HL-60 (cell line): ENCODE results near the gene CYP24A1.

Experiments
- DNase-seq, 2 experiments: peaks; one replicate each; pipeline ENCODE4 v3.0.0-alpha.2; 2010 to 2020; ENCODE audit warnings: low read depth in 1 of 2, low spot score in 1 of 2
- H3K27ac ChIP-seq: fragments of 250-450 bp; sonication (Bioruptor Pico); replicated peaks from 2 replicates; pipeline ENCODE4 v1.5.1; 2020; ENCODE audit warnings: mild to moderate bottlenecking, moderate library complexity
- H3K27me3 ChIP-seq: fragments of 250-450 bp; sonication (Bioruptor Pico); 2 replicates; pipeline ENCODE4 v1.5.1; 2021; ENCODE audit warnings: mild to moderate bottlenecking, moderate library complexity; ENCODE audit not compliant: insufficient read depth, poor library complexity, severe bottlenecking
- H3K4me3 ChIP-seq: replicated peaks from 2 replicates; pipeline ENCODE4 v1.5.1; 2011; ENCODE audit warnings: mild to moderate bottlenecking, control low read depth, low read length; ENCODE audit not compliant: insufficient read depth
- GABPA ChIP-seq: IDR thresholded peaks from 2 replicates; pipeline ENCODE4 v1.6.1; 2012; ENCODE audit warnings: low read depth
- POLR2AphosphoS5 ChIP-seq: IDR thresholded peaks from 2 replicates; pipeline ENCODE4 v1.6.1; 2012; ENCODE audit warnings: low read depth
- SPI1 ChIP-seq: IDR thresholded peaks from 2 replicates; pipeline ENCODE4 v1.6.1; 2012; ENCODE audit warnings: low read depth, mild to moderate bottlenecking, borderline replicate concordance
- TF ChIP-seq, protein P1 (sequence below): IDR thresholded peaks from one replicate; pipeline ENCODE4 v1.5.1; 2011; ENCODE audit warnings: low read length, control low read depth, inconsistent platforms; ENCODE audit not compliant: insufficient read depth
- TF ChIP-seq, protein P2 (sequence below): IDR thresholded peaks from 2 replicates; pipeline ENCODE4 v1.6.1; 2012; ENCODE audit warnings: low read depth; ENCODE audit not compliant: insufficient replicate concordance

CYP24A1 gene

DNA sequence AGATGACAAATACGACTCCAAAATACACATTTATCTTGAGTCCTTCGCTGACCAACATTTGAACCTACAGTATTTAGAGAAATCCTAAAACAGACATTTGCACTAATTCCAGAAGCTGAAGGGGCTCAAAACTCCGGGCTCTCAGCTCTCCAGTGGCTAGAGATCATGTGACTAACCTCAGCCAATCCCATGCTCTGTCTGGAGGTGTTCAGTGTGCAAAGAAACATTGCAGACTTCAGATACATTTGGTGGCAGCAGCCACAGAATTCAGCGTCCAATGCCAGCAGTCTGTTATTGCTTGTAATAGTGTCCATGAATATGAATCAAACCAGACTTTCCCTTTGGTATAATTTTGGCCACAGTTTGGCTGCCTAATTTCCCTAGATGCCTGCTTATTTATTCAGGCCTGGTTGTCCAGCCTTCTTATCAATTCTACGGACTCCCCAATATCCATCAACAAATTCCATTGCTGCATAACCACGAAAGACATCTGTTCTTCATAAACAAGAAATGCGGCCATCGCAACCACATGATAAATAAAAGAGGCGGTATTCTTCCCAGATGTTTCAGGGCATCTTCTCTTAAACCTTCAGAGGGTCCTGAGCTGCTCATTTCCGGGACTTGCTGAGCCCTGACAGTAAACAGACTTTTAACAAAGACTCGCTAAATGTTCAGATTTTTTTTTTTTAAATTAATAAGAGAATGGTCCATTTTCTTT lies 14.5 kb upstream of the CYP24A1 start:
- no peak for DNase-seq
- Histone ChIP-seq H3K4me3 (no peak overlapping the region), H3K27ac (no peak overlapping the region), H3K27me3 (peaks cover 4% of the 10 kb centered on the region)
- TF ChIP-seq, protein P1, sequence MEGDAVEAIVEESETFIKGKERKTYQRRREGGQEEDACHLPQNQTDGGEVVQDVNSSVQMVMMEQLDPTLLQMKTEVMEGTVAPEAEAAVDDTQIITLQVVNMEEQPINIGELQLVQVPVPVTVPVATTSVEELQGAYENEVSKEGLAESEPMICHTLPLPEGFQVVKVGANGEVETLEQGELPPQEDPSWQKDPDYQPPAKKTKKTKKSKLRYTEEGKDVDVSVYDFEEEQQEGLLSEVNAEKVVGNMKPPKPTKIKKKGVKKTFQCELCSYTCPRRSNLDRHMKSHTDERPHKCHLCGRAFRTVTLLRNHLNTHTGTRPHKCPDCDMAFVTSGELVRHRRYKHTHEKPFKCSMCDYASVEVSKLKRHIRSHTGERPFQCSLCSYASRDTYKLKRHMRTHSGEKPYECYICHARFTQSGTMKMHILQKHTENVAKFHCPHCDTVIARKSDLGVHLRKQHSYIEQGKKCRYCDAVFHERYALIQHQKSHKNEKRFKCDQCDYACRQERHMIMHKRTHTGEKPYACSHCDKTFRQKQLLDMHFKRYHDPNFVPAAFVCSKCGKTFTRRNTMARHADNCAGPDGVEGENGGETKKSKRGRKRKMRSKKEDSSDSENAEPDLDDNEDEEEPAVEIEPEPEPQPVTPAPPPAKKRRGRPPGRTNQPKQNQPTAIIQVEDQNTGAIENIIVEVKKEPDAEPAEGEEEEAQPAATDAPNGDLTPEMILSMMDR: no peak
- TF ChIP-seq, protein P2, sequence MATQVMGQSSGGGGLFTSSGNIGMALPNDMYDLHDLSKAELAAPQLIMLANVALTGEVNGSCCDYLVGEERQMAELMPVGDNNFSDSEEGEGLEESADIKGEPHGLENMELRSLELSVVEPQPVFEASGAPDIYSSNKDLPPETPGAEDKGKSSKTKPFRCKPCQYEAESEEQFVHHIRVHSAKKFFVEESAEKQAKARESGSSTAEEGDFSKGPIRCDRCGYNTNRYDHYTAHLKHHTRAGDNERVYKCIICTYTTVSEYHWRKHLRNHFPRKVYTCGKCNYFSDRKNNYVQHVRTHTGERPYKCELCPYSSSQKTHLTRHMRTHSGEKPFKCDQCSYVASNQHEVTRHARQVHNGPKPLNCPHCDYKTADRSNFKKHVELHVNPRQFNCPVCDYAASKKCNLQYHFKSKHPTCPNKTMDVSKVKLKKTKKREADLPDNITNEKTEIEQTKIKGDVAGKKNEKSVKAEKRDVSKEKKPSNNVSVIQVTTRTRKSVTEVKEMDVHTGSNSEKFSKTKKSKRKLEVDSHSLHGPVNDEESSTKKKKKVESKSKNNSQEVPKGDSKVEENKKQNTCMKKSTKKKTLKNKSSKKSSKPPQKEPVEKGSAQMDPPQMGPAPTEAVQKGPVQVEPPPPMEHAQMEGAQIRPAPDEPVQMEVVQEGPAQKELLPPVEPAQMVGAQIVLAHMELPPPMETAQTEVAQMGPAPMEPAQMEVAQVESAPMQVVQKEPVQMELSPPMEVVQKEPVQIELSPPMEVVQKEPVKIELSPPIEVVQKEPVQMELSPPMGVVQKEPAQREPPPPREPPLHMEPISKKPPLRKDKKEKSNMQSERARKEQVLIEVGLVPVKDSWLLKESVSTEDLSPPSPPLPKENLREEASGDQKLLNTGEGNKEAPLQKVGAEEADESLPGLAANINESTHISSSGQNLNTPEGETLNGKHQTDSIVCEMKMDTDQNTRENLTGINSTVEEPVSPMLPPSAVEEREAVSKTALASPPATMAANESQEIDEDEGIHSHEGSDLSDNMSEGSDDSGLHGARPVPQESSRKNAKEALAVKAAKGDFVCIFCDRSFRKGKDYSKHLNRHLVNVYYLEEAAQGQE: no peak
- TF ChIP-seq POLR2AphosphoS5: no peak
- TF ChIP-seq SPI1: no peak

DNA sequence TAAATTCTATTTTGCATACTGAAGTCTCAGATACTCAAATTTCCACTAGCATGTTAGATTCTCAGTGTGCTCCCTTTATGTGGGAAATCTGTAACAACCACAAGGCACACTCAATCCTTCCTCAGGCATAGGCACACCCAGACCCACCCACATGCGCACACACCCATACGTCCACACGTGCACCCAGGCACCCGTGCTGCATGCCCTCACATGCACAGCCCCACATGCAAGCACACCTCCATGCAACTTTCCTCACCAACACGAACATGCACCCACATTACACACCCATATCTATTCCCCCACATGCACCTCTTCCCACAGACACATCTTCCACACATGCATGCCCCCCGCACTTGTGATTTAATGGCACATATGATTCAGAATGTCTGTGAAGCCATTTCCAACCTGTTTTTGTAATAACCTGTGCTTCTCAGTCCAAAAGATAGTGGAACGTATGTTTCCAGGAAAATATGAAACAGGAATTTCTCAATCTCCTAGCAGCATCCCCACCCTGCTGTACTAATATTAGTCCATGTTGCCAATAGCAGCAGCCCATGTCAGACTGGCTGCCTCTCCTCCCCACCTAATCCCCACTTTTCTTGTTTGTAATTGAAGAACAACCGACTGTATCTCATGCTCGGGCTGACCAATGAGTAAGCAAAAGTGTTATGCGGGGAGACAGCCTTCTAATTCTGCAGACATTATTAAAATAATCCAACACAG lies 11.3 kb upstream of the CYP24A1 start:
- no peak for TF ChIP-seq POLR2AphosphoS5
- no peak for TF ChIP-seq SPI1
- TF ChIP-seq, protein P1: no peak
- TF ChIP-seq, protein P2: no peak
- no peak for TF ChIP-seq GABPA
- DNase-seq: no peak
- Histone ChIP-seq H3K4me3 (no peak overlapping the region), H3K27ac (no peak overlapping the region), H3K27me3 (peaks cover 4% of the 10 kb centered on the region)

DNA sequence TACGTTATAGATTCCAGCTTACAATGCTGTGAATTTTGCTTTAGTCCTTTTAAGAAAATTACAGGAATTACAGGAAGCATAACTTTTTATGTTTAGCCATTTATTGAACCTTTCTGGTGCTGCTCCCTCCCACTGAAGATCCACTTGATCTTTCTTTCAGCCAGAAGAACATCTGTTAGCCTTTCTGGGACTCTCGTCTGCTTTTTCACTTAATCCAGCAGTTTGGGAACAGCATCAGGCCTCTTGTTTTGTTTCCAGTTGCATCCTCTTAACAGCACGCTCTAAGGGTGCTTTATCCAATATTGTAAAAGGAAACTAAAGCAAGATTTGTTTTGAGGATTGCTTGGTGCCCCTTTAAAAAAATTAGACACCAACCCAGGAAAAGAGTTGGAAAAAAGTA lies 10.3 kb upstream of the CYP24A1 start:
- H3K27me3 ChIP-seq: peaks cover 13% of the 10 kb centered on the region
- no peak overlapping the region for H3K4me3 ChIP-seq
- TF ChIP-seq, protein P1: no peak
- TF ChIP-seq SPI1: no peak
- no peak for DNase-seq
- no peak overlapping the region for H3K27ac ChIP-seq

DNA sequence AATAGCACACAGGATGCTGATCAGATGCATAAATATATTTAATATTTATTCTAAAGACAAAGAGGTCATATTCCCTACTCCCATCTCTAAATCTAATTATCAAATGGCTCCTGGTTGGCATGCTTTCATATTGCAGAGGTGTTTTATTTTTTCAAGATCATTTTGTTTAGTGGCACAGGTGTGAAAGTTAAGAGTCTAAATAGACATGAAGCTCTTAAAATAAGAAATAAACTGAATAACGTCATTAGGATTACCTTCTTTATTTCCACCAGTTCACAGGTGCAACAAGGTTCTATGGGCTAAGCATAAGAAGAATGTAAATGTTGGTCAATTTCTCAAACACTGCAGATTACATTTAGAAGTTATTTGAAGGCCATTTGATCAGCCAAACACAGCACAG lies 7.1 kb upstream of the CYP24A1 start:
- peaks cover 15% of the 10 kb centered on the region for H3K27me3 ChIP-seq
- TF ChIP-seq POLR2AphosphoS5: no peak
- no peak for TF ChIP-seq GABPA
- TF ChIP-seq, protein P1: no peak
- no peak for TF ChIP-seq SPI1
- TF ChIP-seq, protein P2: no peak
- no peak overlapping the region for H3K27ac ChIP-seq

More for the DNA sequence above, 7.1 kb upstream of the CYP24A1 start:
- no peak for DNase-seq
- H3K4me3 ChIP-seq: no peak overlapping the region
